GM03348 (cell line): ENCODE data around the gene ZFPM1.
"Not testable (repeated sequence)": the region's sequence is repeated elsewhere in the genome, so short reads cannot be mapped to it uniquely, and the experiment has no call there.

Source experiments
- DNase-seq: peaks from one replicate; pipeline ENCODE4 v3.0.0; 2012; ENCODE audit warnings: low spot score

ZFPM1 gene

GRCh38 chr16:88453217-88453531, at the start of gene ZFPM1:
Gene ZFPM1, plus strand, starts transcription at chr16:88453280. Its CDS starts 359 bp downstream, at chr16:88453639.
- DNase-seq, result no peak

- DNase-seq, result no peak
Measured at GRCh38 chr16:88403794-88404581, 49.1 kb upstream of the ZFPM1 start.

- DNase-seq, result no peak
Measured at GRCh38 chr16:88404769-88405168, 48.3 kb upstream of the ZFPM1 start.

GRCh38 chr16:88405216-88406060, 47.6 kb upstream of the ZFPM1 start:
- peak; percentile 88 for DNase-seq

GRCh38 chr16:88406096-88407041, 46.7 kb upstream of the ZFPM1 start:
- DNase-seq, result no peak

GRCh38 chr16:88407042-88407420, 46.0 kb upstream of the ZFPM1 start:
- no peak for DNase-seq

GRCh38 chr16:88407807-88408206, 45.3 kb upstream of the ZFPM1 start:
- DNase-seq, result no peak

GRCh38 chr16:88408561-88409142, 44.4 kb upstream of the ZFPM1 start:
- DNase-seq, result no peak

GRCh38 chr16:88409296-88410065, 43.6 kb upstream of the ZFPM1 start:
- no peak for DNase-seq

- DNase-seq, result not testable (repeated sequence)
Measured at GRCh38 chr16:88410297-88410968, 42.6 kb upstream of the ZFPM1 start.

- DNase-seq, result no peak
Measured at GRCh38 chr16:88411951-88412576, 41.0 kb upstream of the ZFPM1 start.

GRCh38 chr16:88412766-88413165, 40.3 kb upstream of the ZFPM1 start:
- no peak for DNase-seq

GRCh38 chr16:88413231-88413630, 39.8 kb upstream of the ZFPM1 start:
- DNase-seq, result no peak

- DNase-seq, result no peak
Measured at GRCh38 chr16:88413631-88414030, 39.4 kb upstream of the ZFPM1 start.

GRCh38 chr16:88414521-88415380, 38.3 kb upstream of the ZFPM1 start:
- no peak for DNase-seq

- DNase-seq, result no peak
Measured at GRCh38 chr16:88415381-88415705, 37.7 kb upstream of the ZFPM1 start.

- no peak for DNase-seq
Measured at GRCh38 chr16:88415713-88416323, 37.3 kb upstream of the ZFPM1 start.

GRCh38 chr16:88416686-88417085, 36.4 kb upstream of the ZFPM1 start:
- no peak for DNase-seq
